ENCODE data around the gene TNNI2.
A peak's percentile ranks its signal among the peaks of the same experiment; 100 is the strongest.

Gene TNNI2

DNA sequence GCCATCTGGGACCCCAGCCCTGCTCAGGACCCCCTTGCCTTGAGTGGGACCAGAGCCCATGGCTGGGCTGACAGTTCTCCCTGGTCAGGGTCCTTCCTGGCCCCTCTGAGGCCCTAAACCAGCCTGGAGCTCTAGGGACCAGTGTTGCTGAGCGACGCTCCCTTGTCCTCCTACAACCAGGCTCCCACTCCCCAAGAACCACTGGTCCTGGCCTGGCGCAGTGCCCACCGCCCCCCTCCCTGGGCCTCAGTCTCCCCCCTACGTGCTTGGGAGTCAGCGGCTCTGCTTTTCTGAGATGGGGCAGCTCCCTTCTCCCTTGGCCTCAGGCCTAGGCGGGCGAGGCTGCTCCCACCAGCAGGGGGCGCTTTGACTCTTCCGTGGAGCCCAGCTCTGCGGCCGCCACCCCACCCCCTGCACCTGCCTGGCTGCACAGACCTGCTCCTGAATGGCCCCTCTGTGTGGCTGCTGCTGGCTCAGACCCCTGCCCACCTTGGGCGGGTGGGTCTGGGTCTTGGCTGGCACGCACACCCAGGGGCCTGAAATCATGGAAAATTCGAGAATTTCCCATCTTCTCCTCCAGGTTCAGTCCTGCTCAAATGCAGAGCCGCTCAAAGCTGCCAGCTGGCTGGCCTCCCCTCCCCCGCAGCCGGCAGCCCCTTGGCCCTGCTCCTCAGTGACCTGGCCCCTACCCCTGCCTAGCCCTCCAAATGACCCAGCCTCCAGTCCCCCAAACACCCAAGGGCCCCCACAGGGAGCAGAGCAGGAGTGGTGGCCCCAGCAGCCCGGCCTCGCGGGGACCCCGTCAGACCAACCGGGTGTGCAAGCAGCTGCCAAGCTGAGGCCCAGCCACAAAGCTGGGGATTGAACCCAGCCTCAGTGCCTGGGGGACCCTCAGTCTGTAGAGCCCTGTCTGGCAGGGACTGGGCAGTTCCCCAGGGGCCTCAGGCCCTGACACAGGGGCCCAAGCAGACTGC, 43.8 kb downstream of the TNNI2 start:
- Histone ChIP-seq H3K36me3 (ENCODE audit: control insufficient read depth in 2 of 2, insufficient read depth in 1 of 2, low read length in 2 of 2) (no peaks in the 10 kb centered on the region), H3K27ac (ENCODE audit: extremely low read depth, low read depth, low read length) (no peak overlapping the region), H3K4me1 (ENCODE audit: control insufficient read depth, insufficient read depth, low read length) (no peaks in the 10 kb centered on the region), H3K4me3 (ENCODE audit: low read depth, low read length) (no peak overlapping the region), H3K9me3 (ENCODE audit: control insufficient read depth, insufficient read depth, low read depth, low read length) (no peaks in the 10 kb centered on the region)
- ChIA-PET POLR2A (interaction anchor here (1.0 kb wide), 1 partner anchor 274 kb away, joined by 4 read pairs; no protein-coding TSS in a partner anchor), CTCF (interaction anchor here (0.5 to 3.9 kb wide), 38 partner anchors 9 to 985 kb away, joined by 3 to 119 read pairs (median 5); partner anchors contain the start of genes H19, IGF2, MRPL23 and PRR33)
- TF ChIP-seq GLIS1 (tag by site-specific recombination; IDR thresholded peaks at IDR 0.05) = peak; percentile 23; the same call in 1 of the 2 replicates
- TF ChIP-seq ZNF2 (tag by site-specific recombination; IDR thresholded peaks at IDR 0.05) = 0 out of 2 replicates have a peak, but pooled peaks have one; percentile 41
- TF ChIP-seq KLF1 (tag by site-specific recombination; IDR thresholded peaks at IDR 0.05) = no peak
- TF ChIP-seq, protein P1, sequence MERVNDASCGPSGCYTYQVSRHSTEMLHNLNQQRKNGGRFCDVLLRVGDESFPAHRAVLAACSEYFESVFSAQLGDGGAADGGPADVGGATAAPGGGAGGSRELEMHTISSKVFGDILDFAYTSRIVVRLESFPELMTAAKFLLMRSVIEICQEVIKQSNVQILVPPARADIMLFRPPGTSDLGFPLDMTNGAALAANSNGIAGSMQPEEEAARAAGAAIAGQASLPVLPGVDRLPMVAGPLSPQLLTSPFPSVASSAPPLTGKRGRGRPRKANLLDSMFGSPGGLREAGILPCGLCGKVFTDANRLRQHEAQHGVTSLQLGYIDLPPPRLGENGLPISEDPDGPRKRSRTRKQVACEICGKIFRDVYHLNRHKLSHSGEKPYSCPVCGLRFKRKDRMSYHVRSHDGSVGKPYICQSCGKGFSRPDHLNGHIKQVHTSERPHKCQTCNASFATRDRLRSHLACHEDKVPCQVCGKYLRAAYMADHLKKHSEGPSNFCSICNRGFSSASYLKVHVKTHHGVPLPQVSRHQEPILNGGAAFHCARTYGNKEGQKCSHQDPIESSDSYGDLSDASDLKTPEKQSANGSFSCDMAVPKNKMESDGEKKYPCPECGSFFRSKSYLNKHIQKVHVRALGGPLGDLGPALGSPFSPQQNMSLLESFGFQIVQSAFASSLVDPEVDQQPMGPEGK (tag by site-specific recombination; IDR thresholded peaks at IDR 0.05) = peak; percentile 46; the same call in 1 of the 2 replicates
- TF ChIP-seq ZBTB48 (tag by site-specific recombination; IDR thresholded peaks at IDR 0.05) = peak; percentile 77
- TF ChIP-seq, protein P2, sequence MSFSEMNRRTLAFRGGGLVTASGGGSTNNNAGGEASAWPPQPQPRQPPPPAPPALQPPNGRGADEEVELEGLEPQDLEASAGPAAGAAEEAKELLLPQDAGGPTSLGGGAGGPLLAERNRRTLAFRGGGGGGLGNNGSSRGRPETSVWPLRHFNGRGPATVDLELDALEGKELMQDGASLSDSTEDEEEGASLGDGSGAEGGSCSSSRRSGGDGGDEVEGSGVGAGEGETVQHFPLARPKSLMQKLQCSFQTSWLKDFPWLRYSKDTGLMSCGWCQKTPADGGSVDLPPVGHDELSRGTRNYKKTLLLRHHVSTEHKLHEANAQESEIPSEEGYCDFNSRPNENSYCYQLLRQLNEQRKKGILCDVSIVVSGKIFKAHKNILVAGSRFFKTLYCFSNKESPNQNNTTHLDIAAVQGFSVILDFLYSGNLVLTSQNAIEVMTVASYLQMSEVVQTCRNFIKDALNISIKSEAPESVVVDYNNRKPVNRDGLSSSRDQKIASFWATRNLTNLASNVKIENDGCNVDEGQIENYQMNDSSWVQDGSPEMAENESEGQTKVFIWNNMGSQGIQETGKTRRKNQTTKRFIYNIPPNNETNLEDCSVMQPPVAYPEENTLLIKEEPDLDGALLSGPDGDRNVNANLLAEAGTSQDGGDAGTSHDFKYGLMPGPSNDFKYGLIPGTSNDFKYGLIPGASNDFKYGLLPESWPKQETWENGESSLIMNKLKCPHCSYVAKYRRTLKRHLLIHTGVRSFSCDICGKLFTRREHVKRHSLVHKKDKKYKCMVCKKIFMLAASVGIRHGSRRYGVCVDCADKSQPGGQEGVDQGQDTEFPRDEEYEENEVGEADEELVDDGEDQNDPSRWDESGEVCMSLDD (tag by site-specific recombination; IDR thresholded peaks at IDR 0.05) = no peak
- TF ChIP-seq GLIS2 (tag by site-specific recombination; IDR thresholded peaks at IDR 0.05) = peak; percentile 64; the same call in 1 of the 2 replicates
- TF ChIP-seq OVOL3 (tag by site-specific recombination; IDR thresholded peaks at IDR 0.05) = no peak
- TF ChIP-seq GFI1B (tag by site-specific recombination; IDR thresholded peaks at IDR 0.05) = no peak
- peak; percentile 60 for TF ChIP-seq ZNF654 (tag by site-specific recombination; IDR thresholded peaks at IDR 0.05; ENCODE audit: low read depth)
- TF ChIP-seq, protein P3, sequence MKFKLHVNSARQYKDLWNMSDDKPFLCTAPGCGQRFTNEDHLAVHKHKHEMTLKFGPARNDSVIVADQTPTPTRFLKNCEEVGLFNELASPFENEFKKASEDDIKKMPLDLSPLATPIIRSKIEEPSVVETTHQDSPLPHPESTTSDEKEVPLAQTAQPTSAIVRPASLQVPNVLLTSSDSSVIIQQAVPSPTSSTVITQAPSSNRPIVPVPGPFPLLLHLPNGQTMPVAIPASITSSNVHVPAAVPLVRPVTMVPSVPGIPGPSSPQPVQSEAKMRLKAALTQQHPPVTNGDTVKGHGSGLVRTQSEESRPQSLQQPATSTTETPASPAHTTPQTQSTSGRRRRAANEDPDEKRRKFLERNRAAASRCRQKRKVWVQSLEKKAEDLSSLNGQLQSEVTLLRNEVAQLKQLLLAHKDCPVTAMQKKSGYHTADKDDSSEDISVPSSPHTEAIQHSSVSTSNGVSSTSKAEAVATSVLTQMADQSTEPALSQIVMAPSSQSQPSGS (tag by site-specific recombination; IDR thresholded peaks at IDR 0.05; ENCODE audit: low read depth) = no peak
- 0 out of 2 replicates have a peak, but pooled peaks have one; percentile 22 for TF ChIP-seq KLF8 (tag by site-specific recombination; IDR thresholded peaks at IDR 0.05)
- TF ChIP-seq, protein P4, sequence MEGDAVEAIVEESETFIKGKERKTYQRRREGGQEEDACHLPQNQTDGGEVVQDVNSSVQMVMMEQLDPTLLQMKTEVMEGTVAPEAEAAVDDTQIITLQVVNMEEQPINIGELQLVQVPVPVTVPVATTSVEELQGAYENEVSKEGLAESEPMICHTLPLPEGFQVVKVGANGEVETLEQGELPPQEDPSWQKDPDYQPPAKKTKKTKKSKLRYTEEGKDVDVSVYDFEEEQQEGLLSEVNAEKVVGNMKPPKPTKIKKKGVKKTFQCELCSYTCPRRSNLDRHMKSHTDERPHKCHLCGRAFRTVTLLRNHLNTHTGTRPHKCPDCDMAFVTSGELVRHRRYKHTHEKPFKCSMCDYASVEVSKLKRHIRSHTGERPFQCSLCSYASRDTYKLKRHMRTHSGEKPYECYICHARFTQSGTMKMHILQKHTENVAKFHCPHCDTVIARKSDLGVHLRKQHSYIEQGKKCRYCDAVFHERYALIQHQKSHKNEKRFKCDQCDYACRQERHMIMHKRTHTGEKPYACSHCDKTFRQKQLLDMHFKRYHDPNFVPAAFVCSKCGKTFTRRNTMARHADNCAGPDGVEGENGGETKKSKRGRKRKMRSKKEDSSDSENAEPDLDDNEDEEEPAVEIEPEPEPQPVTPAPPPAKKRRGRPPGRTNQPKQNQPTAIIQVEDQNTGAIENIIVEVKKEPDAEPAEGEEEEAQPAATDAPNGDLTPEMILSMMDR (tag by site-specific recombination; IDR thresholded peaks at IDR 0.05) = peak; percentile 82
- TF ChIP-seq SP7 (tag by site-specific recombination; IDR thresholded peaks at IDR 0.05) = 0 out of 2 replicates have a peak, but pooled peaks have one; percentile 21
- peak; percentile 39; the same call in 1 of the 2 replicates for TF ChIP-seq ZNF664 (tag by site-specific recombination; IDR thresholded peaks at IDR 0.05)

Measured in HEK293 (cell line).